Activated gamma-delta T cell treated with Interleukin-2 at 50 U/mL for 16 hours (primary cell): Measurements from ENCODE around the gene RXYLT1.
"Not testable (repeated sequence)": the region's sequence is repeated elsewhere in the genome, so short reads cannot be mapped to it uniquely, and the experiment has no call there.

Source experiments
- DNase-seq: peaks from one replicate; pipeline ENCODE4 v3.0.0-alpha.2; 2020

The RXYLT1 gene

GRCh38 chr12:63805704-63806672 is 26.3 kb downstream of the RXYLT1 start:
- DNase-seq = no peak

- DNase-seq = no peak
These were observed 28.9 kb downstream of the RXYLT1 start for GRCh38 chr12:63808631-63809030.

- no peak for DNase-seq
These were observed 29.9 kb downstream of the RXYLT1 start for GRCh38 chr12:63809566-63809965.

GRCh38 chr12:63811334-63811733 is 31.6 kb downstream of the RXYLT1 start:
- DNase-seq = no peak

- no peak for DNase-seq
These were observed 32.0 kb downstream of the RXYLT1 start for GRCh38 chr12:63811755-63812154.

GRCh38 chr12:63814146-63814772 is 34.5 kb downstream of the RXYLT1 start:
- DNase-seq = no peak

- DNase-seq = no peak
These were observed 35.8 kb downstream of the RXYLT1 start for GRCh38 chr12:63815482-63815852.

GRCh38 chr12:63816031-63816430 is 36.3 kb downstream of the RXYLT1 start:
- no peak for DNase-seq

GRCh38 chr12:63820427-63820826 is 40.7 kb downstream of the RXYLT1 start:
- DNase-seq = no peak

GRCh38 chr12:63821781-63822251 is 42.1 kb downstream of the RXYLT1 start:
- no peak for DNase-seq

- no peak for DNase-seq
These were observed 42.6 kb downstream of the RXYLT1 start for GRCh38 chr12:63822352-63822751.

GRCh38 chr12:63823040-63823439 is 43.3 kb downstream of the RXYLT1 start:
- no peak for DNase-seq

- no peak for DNase-seq
These were observed 46.4 kb downstream of the RXYLT1 start for GRCh38 chr12:63826006-63826585.

- no peak for DNase-seq
These were observed 49.2 kb downstream of the RXYLT1 start for GRCh38 chr12:63828867-63829266.

GRCh38 chr12:63836046-63836445 is 56.3 kb downstream of the RXYLT1 start:
- DNase-seq = no peak

- DNase-seq = no peak
These were observed 57.2 kb downstream of the RXYLT1 start for GRCh38 chr12:63836936-63837335.

GRCh38 chr12:63838411-63838810 is 58.7 kb downstream of the RXYLT1 start:
- DNase-seq = no peak

- no peak for DNase-seq
These were observed 61.3 kb downstream of the RXYLT1 start for GRCh38 chr12:63841011-63841410.

- DNase-seq = no peak
These were observed 61.9 kb downstream of the RXYLT1 start for GRCh38 chr12:63841571-63841970.

GRCh38 chr12:63842750-63843149 is 63.0 kb downstream of the RXYLT1 start:
- not testable (repeated sequence) for DNase-seq

- DNase-seq = no peak
These were observed 63.6 kb downstream of the RXYLT1 start for GRCh38 chr12:63843254-63843720.

- peak; percentile 76 for DNase-seq
These were observed 64.1 kb downstream of the RXYLT1 start for GRCh38 chr12:63843721-63844390.
